ENCODE results near the gene FRMD7. TPM values are rescaled to one million over a fixed set of nuclear protein-coding genes. Genes with fewer than 3 reads are reported as not detected.
A peak's percentile ranks its signal among the peaks of the same experiment; 100 is the strongest.

Gene FRMD7
- total RNA-seq, 2 experiments from 2014 or later = not detected

DNA sequence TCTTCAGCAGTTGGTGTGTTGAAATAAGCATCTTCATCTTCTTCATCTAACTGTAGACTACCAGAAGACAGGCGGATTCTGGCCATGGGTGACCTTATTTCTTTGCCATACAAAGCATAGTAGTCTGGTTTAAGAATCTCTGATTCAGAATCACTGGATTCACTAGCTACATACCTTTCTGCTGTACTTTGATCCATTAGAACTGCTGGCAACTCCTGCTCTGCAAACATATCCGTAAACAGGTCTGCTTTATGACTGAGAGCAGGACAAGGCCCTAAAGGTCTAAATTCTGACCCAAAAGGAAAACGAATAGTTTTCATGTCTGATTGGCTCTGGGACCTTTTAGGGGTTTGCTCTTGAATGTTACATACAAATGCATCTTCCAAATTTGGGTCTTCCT is 49.9 kb downstream of the FRMD7 start:
- ATAC-seq (ENCODE audit: poor library complexity) = no peak
- no peaks in the 10 kb centered on the region for H3K9me3 Mint-ChIP-seq
- H3K4me1 Mint-ChIP-seq (ENCODE audit: low read depth) = no peaks in the 10 kb centered on the region
- Histone ChIP-seq H3K4me1 (ENCODE audit: insufficient read depth, low read length) (no peaks in the 10 kb centered on the region), H3K27me3 (ENCODE audit: control insufficient read depth in 1 of 2, insufficient read depth in 2 of 2, low read length in 2 of 2) (no peaks in the 10 kb centered on the region), H3K4me3 (ENCODE audit: low read length) (no peak overlapping the region), H3K36me3 (ENCODE audit: insufficient read depth, low read length) (peaks cover 12% of the 10 kb centered on the region), H3K9me3 (ENCODE audit: control insufficient read depth in 1 of 2, insufficient read depth in 1 of 2, low read length in 2 of 2) (no peaks in the 10 kb centered on the region), H3K27ac (ENCODE audit: low read depth in 1 of 2, low read length in 2 of 2) (no peak overlapping the region)
- ChIA-PET CTCF (no interaction called here), POLR2A (interaction anchor here (1.2 kb wide), 1 partner anchor 14 kb away, joined by 3 read pairs; no protein-coding TSS in a partner anchor)
- no peaks in the 10 kb centered on the region for H3K27me3 Mint-ChIP-seq
- H3K27ac Mint-ChIP-seq = no peak overlapping the region
- H3K36me3 Mint-ChIP-seq (ENCODE audit: low read depth) = peaks cover 16% of the 10 kb centered on the region
- H3K4me3 Mint-ChIP-seq = no peak overlapping the region
- no peak for DNase-seq
- intact Hi-C loops (cut with DNase I, micrococcal nuclease) = no loop called here
- TF ChIP-seq, protein P1, sequence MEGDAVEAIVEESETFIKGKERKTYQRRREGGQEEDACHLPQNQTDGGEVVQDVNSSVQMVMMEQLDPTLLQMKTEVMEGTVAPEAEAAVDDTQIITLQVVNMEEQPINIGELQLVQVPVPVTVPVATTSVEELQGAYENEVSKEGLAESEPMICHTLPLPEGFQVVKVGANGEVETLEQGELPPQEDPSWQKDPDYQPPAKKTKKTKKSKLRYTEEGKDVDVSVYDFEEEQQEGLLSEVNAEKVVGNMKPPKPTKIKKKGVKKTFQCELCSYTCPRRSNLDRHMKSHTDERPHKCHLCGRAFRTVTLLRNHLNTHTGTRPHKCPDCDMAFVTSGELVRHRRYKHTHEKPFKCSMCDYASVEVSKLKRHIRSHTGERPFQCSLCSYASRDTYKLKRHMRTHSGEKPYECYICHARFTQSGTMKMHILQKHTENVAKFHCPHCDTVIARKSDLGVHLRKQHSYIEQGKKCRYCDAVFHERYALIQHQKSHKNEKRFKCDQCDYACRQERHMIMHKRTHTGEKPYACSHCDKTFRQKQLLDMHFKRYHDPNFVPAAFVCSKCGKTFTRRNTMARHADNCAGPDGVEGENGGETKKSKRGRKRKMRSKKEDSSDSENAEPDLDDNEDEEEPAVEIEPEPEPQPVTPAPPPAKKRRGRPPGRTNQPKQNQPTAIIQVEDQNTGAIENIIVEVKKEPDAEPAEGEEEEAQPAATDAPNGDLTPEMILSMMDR (IDR thresholded peaks at IDR 0.05) = no peak

DNA sequence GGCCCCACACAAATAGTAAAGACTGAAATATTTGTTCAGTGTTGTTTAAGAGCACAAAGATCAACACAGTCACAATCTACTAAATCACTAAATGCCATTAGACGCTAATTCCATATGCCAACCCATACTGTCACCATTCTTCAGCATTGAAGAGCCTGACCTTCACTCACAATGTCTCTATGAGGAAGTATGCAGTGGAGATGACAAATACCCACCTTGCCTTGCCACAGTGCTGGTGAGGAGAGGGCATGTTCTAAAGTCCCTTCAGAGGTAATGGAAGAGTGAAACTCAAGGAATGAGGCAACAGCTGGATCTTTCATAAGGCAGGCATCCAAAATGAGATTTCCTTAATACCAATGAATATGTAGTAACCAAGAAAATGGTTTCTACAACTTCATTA is 50.4 kb downstream of the FRMD7 start:
- H3K4me1 Mint-ChIP-seq (ENCODE audit: low read depth) = no peaks in the 10 kb centered on the region
- ATAC-seq (ENCODE audit: poor library complexity) (no peak), DNase-seq (no peak)
- H3K4me3 Mint-ChIP-seq = no peak overlapping the region
- ChIA-PET CTCF (no interaction called here), POLR2A (no interaction called here)
- Histone ChIP-seq H3K4me3 (ENCODE audit: low read length) (no peak overlapping the region), H3K4me1 (ENCODE audit: insufficient read depth, low read length) (no peaks in the 10 kb centered on the region), H3K27me3 (ENCODE audit: control insufficient read depth in 1 of 2, insufficient read depth in 2 of 2, low read length in 2 of 2) (no peaks in the 10 kb centered on the region), H3K27ac (ENCODE audit: low read depth in 1 of 2, low read length in 2 of 2) (no peak overlapping the region), H3K9me3 (ENCODE audit: control insufficient read depth in 1 of 2, insufficient read depth in 1 of 2, low read length in 2 of 2) (no peaks in the 10 kb centered on the region), H3K36me3 (ENCODE audit: insufficient read depth, low read length) (peaks cover 12% of the 10 kb centered on the region)
- TF ChIP-seq, protein P1 (IDR thresholded peaks at IDR 0.05) = no peak
- H3K9me3 Mint-ChIP-seq = no peaks in the 10 kb centered on the region
- H3K36me3 Mint-ChIP-seq (ENCODE audit: low read depth) = peaks cover 18% of the 10 kb centered on the region
- intact Hi-C loops (cut with DNase I, micrococcal nuclease) = no loop called here
- no peak overlapping the region for H3K27ac Mint-ChIP-seq
- H3K27me3 Mint-ChIP-seq = no peaks in the 10 kb centered on the region

DNA sequence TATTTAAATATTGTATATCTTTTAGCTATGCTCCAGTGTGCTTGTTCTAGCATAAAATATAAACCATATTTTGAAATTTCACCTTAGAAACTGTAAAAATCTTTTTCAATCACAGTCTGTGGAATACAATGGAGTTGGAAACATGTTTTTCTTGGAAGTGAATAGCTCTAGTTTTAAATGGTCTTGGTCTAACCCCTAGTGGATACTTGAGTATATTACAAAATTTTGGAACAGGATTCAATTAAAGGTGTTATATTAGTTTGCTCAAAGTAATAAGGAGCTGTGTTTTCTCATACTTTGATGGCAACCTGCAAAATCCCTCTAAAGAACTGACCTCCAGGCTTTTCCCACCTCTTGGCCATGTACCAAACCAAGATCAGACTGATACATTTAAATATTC is 56.6 kb downstream of the FRMD7 start:
- Mint-ChIP-seq H3K9me3 (no peaks in the 10 kb centered on the region), H3K4me1 (ENCODE audit: low read depth) (no peaks in the 10 kb centered on the region), H3K4me3 (no peak overlapping the region), H3K27ac (no peak overlapping the region), H3K27me3 (no peaks in the 10 kb centered on the region), H3K36me3 (ENCODE audit: low read depth) (peaks cover 56% of the 10 kb centered on the region)
- no peak overlapping the region for H3K27ac ChIP-seq (ENCODE audit: low read depth in 1 of 2, low read length in 2 of 2)
- TF ChIP-seq, protein P1 (IDR thresholded peaks at IDR 0.05) = no peak
- peaks cover 35% of the 10 kb centered on the region for H3K36me3 ChIP-seq (ENCODE audit: insufficient read depth, low read length)
- peak in 1 of 14 experiments; percentile 34 for DNase-seq
- intact Hi-C loops (cut with DNase I, micrococcal nuclease) = loop anchor here (1.0 to 5.0 kb wide), 4 partner anchors 49 to 229 kb away; partner anchors contain the start of gene STK26 (in 1 of the 2)
- POLR2A ChIA-PET = interaction anchor here (0.9 kb wide), 2 partner anchors 47 to 229 kb away, joined by 3 to 5 read pairs; no protein-coding TSS in a partner anchor
- no peaks in the 10 kb centered on the region for H3K9me3 ChIP-seq (ENCODE audit: control insufficient read depth in 1 of 2, insufficient read depth in 1 of 2, low read length in 2 of 2)
- no peaks in the 10 kb centered on the region for H3K27me3 ChIP-seq (ENCODE audit: control insufficient read depth in 1 of 2, insufficient read depth in 2 of 2, low read length in 2 of 2)
- ATAC-seq (ENCODE audit: poor library complexity) = no peak
- CTCF ChIA-PET = no interaction called here
- no peaks in the 10 kb centered on the region for H3K4me1 ChIP-seq (ENCODE audit: insufficient read depth, low read length)
- no peak overlapping the region for H3K4me3 ChIP-seq (ENCODE audit: low read length)
